ENCODE results near the gene ETS2.

DNA sequence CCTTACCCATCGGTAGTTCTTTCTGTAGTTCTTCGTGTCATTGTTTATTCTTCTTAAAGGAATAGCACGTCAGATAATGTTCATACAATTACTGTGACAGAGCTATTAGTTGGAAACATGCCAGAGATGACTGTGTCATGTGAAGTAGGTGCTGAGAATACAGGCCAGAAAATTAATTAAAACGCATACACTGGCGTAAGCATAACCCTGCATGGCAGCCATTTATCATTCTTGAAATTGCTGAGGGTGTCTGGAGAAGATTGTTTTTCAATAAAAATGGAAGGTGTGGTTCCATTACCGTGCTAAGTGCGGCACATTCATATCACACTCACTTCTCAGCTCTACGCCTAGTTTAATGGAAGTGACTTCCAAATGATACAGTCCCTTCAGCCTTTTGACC, 7.8 kb downstream of the ETS2 start:
- TF ChIP-seq CTCF (conservative IDR thresholded peaks at IDR 0.05 in 1 of 2, IDR thresholded peaks at IDR 0.05 in 1 of 2; ENCODE audit: extremely low read depth in 1 of 2, insufficient read depth in 1 of 2, low read depth in 1 of 2, low read length in 2 of 2): no peak
- no peak for TF ChIP-seq EZH2 (IDR thresholded peaks at IDR 0.05; ENCODE audit: borderline replicate concordance, low read length)

Data from mammary epithelial cell (primary cell).